ENCODE results near the gene IRF4.

Gene IRF4

DNA sequence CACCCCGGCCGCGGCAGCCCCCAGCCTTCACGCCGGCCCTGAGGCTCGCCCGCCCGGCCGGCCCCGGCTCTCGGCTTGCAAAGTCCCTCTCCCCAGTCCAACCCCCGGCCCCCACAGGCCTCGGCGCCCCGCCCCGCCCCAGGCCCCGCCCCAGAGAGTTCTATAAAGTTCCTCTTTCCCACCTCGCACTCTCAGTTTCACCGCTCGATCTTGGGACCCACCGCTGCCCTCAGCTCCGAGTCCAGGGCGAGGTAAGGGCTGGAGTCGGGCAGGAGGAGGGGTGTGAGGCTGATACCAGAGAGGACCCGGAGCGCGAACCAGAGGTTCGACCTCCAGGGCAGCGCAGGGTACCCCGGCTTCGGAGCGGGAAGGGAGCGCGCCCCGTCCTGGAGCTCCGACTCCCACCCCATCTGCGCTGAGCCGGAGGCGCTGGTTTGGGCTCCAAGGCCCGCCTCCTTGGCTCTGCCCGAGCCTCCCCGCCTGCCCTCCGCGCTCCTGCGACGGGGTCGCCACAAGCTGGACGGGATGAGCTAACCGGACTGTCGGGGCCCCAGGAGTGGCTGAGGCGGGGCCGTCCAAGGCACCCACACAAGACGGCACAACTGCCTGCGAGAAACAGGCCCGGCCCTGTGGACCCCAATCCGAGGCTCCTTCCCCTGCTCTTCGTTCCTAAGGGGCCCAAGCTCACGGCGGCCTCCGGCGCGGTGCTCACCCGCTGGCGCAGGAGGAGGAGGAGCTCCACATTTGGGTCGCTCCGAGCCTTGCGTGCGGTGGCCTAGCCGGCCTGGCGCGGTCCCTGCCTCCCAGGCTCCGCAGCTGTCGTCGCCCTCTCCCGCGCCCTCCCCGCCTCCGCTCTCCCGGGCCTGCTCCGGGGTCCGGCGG, at the start of gene IRF4:
Gene IRF4 (plus strand): TSS at position 194 of the 882 bp plus-strand sequence. CDS start 1,401 bp downstream, outside the sequence.
- peak; percentile 77 to 84 for DNase-seq

DNA sequence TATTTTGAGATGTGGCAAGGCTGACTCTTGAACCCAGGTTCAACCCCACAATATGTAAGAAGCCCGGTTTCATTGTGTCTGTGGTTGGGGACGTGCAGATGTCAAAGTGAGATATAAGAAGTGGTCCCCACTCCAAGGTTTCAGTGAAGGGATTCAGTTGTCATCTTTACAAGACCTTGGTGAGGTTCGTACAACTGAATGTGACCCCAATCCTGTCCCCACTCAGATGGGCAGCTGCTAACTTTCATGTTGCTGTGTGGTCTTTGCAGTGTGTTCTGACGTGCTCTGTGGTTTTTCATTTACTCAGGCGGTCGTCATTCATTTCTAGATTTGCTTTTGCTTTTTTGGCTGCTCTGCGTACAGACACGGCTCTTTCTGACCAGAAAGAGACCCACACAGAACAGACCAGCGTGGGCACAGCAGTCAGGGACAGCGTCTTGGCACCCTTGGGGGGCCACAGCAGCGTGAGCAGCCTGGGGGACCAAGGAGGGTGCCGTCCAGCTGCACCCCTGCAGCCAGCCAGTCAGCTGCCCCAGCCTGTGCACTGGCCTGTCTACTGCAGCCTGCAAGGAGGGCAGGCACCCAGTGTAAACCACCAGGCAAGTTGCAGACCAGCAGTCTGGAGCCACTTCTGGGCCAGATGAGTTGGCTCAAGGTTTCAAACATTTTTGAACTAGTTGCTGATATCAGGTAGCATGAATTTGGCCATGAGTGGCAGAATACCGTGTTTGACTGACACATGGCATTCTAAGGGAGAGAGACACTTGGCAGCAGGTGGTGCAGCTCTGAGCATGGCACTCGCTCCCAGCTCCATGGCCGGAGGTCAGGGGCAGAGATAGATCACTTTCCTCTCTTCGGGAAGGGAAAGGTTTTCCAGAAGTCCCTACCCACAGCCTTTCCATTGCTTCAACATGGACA, 49.4 kb upstream of the IRF4 start:
- no peak for DNase-seq

DNA sequence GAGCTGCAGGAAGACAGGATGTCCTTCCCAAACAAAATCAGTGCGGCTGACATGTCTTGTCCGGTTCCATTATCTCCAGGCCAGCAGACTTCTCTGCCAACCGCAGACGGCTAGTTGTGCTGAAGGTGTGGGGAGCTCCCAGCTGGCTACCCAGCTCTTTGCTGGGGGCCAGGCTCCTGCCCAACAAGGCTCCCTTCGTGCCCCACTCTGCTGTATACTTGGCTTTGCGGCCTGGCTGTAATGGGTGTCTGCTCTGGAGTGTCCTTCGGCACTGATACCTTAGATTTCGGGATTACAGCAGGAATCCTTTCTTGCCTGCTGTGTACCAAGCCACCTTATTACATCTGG, 48.7 kb upstream of the IRF4 start:
- no peak for DNase-seq

DNA sequence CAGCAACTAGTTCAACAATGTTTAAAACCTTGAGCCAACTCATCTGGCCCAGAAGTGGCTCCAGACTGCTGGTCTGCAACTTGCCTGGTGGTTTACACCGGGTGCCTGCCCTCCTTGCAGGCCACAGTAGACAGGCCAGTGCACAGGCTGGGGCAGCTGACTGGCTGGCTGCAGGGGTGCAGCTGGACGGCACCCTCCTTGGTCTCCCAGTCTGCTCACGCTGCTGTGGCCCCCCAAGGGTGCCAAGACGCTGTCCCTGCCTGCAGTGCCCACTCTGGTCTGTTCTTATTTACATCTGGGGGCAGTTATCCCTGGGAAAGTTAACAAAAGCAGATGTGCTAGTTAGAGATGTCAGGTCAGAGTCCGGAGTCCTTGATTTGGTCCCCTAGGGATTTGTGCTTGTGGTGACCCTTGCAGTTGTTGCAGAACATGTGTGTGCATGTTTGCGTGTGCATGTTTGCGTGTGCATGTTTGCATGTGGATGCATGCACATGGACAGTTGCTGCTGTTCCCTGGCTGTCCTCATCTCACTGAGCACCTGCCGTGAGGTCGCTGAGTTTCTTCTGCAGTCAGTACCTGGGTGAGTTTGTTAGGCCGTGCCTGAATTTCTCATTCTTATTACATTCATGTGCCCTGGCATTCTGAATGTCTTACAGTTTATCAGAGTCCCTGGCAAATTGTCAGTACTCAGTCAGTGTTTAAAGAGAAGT, 48.2 kb upstream of the IRF4 start:
- DNase-seq = no peak

DNA sequence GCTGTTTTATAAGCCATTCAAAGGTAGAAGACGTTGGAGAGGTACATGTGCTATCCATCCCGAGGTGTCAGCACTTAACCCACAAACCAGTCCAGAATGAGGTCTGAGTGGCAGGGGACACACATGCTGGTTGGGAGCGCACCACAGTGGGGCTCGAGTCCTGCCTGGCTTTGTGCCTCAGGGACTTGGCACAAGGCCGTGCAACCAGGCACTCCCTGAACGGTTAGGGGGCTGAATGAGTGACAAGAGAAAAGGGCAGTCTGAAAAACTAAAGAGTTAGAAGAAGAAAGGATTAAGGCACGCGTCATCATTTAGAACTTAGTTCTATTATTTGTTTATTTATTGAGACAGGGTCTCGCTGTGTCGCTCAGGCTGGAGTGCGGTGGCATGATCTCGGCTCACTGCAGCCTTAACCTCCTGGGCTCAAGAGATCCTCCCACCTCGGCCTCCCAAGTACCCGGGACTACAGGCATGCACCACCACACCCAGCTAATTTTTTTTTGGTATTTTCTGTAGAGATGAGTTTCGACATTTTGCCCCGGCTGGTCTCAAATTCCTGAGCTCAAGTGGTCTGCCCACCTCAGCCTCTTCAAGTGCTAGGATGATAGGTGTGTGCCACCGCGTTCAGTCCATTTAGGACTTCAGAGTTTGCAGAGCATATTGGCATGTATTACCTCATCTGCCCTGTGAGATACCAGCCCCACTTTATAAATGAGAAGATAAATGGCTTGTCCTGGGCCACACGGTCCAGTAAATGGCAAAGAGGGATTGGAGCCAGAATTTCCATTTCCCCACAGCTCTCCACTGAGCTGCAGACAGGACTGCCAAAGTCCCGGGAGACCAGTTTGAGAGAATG, 47.4 kb upstream of the IRF4 start:
- no peak for DNase-seq

DNA sequence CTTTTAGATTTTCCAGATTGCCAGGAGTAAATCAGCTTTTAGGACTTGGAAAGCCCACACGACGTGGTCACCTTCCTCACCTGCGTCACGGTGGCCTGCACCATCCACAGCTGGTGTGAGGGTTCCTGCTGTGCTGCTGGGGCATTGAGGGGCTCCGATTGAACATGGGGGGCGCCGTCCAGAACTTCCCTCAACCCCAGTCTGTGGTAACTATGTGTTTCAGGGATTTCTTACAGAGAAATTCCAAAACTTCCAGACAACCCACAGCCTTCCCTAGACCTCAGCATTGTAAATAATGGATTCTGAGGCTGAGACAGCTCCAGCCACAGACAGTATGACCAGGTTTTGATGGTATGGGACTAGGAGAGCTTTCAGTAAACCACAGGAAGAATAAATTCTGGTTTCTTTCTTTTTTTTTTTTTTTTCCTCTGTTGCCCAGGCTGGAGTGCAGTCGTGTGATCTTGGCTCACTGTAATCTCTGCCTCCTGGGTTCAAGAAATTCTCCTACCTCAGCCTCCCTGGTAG, 46.7 kb upstream of the IRF4 start:
- DNase-seq = no peak

DNA sequence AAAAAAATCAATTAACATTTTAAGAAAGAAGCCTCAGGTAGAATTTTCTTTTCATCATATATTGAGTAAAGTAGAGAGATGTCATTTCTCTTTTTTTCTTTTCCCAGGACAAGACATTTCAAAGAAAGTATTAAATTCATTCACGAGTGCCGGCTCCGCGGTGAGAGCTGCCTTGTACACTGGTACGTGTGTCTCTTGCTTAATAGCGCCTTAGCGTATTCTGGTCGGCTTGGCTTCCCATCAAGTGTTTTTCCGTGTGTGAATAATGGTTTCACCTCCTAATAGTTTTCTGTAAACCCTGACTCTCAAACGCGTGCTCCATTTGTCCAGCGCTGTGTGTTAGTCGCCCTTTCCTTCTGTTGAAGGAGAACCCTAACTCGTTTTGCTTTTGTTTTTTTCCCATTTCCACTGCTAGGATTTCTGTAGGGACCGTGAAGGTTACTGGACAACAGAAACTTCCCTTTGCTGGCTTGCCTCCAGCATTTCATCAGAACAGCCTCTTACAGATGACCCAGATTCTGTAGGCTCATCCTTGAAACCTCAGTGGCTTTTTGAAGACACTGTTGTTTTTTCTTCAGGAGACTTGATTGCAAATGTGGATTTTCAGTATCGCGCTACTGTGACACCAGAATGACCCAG, 45.7 kb upstream of the IRF4 start:
- no peak for DNase-seq

DNA sequence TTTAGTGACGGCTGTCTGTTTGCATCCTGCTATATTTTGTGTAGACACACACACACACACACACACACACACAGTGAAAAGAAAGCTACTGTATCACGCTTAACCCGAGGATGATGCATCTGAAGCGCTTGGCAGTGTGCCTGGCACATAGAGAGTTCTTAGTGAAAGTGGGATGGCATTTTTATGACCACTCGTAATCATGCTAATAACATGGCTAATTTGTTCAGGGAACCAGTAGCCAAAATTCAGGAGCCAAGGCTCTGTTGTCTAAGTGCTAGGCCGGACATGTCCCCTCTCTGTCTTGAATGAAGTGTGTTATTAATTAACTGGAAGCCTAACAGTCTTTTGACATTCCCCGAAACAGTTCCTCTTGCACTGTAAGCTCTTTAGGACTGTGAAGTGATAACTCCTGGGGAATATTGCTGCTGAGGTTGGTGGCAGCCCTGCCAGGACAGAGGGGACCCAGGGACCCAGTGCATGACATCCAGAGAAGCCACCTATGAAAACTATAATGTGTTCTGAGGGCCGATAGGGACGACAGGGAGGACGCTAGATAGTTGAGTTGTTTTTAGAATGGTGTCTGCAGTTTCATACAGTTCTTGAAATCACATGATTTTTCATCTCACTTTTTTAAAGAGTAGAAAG, 45.0 kb upstream of the IRF4 start:
- no peak for DNase-seq

DNA sequence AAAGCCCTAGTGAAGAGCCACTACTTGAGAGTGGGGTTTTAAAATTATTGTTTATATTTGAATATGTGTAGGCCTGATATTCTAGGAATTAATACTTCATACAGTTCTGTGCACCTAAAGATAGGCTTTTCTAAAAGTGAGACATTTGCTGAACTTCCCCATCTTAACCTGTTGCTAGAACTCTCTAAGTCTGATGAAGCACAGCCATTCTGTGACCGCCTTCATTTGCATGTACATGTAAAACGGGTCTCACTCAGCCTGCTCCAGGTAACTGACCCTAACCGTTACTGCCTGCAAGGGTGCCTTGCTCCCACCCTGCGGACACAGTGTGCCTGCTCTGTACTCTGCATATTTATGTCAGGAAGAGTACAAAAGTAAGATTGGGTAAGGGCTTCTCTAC, 44.3 kb upstream of the IRF4 start:
- DNase-seq = no peak

DNA sequence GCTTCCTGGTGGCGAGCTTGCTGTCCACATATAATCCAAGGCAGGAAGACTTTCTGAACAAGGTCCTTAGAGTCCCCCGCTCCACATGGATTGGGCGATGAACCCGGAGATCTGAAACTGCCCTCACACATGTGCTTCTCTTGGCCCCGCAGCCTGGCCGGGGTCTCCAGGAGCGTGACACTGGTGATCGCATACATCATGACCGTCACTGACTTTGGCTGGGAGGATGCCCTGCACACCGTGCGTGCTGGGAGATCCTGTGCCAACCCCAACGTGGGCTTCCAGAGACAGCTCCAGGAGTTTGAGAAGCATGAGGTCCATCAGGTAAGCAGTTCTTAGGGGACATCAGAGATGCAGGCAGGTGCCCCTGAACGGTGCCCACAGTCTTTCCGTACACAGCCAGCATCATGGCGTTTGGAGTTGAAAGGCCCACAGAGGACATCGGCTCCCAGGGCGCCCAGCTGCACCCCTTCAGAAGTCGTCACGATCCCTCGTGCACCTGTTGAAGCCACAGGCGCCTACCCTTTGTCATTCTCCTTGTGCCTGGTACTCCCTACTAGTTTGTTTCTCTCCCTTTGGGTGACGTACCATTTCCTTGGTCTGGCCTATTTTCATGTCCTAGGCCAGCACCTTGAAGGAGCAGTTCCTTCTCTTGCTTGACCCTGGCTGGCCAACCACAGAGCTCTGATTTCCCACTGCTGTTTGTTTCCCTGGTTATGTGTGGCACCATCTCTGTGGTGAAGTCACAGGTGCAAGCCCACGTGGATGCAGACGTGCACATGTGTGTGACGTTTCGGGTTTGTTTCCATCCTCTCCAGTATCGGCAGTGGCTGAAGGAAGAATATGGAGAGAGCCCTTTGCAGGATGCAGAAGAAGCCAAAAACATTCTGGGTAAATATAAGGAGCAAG, 43.3 kb upstream of the IRF4 start:
- no peak for DNase-seq

DNA sequence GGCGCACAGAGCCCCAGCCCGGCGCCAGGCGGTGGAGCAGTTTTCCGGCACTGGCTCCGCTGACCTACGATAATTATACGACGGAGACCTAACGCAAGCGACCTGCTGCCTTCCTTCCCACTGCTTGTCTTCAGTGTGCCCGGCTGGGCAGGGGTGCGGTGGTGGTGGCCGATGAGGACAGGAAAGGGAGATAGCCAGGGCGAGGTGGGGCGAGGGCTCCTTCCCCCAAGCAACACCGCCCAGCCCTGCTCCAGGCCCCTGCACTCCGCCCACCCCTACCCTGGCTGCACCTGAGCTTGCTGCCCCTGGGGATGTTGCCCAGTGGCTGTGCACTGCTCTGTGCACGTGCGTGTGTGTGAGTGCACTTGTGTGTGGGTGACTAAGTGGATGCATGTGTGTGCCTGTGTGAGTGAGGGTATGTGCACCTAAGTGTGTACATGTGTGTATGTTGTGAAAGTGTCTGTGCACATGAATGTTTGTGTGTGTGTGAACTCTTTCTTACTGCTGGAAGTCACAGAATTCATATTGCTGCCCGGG, 42.6 kb upstream of the IRF4 start:
- no peak for DNase-seq

DNA sequence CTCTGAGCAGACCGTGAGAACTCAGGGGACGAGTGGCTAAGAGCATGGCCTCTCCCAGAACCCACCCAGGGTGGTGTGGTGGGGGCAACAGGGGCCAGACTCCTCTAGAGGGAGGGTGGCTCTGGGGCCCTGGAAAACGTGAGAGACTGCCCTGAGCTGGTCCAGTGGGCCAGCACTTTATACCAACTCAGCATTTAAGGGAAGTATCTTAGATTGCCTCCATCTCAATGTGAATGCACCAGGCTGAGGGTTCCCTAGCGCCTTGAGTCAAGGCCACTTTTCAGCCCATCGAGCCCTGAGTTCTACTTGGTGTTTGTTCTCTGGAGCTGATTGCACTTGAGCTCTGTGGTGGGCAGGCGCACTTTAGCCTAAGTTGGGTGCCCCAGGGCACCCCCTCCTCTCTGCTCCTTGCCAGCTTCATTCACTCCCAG, 42.0 kb upstream of the IRF4 start:
- DNase-seq = no peak

DNA sequence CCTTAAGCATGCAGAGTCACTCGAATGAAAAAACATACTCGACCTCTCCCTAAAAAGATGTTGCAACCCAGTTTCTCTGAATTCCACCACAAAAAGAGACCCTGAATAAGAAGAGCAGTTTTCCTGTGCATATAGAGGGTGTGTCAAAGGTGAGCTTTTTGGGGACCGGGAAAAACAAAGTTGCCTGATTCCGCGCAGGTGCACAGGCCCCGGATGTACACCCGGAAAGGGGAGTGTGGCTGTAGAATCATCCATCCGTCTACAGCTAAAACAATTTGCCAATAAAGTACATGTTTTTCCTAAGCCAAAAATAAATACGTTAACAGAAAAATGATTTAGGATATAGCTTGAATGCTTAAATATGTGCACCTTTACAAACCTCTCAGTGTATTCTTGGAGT, 41.2 kb upstream of the IRF4 start:
- DNase-seq = no peak

DNA sequence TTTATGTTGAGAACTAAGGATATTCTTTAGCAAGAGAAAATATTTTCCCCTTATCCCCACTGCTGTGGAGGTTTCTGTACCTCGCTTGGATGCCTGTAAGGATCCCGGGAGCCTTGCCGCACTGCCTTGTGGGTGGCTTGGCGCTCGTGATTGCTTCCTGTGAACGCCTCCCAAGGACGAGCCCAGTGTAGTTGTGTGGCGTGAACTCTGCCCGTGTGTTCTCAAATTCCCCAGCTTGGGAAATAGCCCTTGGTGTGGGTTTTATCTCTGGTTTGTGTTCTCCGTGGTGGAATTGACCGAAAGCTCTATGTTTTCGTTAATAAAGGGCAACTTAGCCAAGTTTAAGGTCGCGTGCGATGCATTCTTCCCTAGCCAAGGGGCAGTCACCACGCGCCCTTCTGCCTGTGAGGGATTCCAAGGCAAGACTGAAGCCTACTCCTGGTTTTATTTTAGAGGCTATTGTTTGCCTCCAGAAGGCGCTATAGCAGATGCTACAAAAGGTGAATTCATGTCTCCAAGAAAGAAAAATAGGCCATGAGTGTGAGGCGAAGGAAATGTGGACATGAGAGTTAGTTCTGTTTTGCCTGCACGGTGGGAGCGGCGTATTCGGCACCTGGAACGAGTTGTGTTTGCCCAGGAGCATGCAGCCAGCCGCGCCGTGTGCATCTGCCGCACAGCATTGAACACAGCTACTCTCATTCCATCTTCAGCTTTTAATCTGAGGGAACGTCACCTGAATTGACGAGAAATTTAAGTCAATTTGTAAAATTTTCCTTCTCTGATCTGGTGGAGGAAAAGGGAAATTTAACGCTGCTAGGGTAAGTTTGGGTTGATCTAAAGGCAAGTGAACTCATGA, 40.3 kb upstream of the IRF4 start:
- no peak for DNase-seq

DNA sequence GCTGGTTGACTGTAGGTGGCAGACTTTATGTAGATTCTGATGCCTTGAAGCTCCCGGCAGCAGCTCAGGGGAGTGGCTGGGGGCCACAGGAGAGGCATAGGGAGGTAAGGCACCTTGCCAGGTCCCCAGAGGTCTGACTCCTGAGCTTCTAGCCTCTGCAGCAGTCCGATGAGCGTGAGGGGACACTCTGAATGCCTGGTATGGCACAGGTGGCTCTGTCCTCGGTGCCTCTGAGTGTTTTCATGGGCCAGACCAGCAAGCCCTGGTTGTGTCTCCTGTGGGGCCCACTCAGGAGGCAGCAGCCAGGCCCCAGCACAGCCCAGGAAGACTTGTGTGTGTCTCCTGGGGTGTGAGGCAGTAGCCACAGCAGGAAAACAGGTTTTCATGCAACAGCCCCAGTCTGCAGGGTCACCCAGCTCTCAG, 39.7 kb upstream of the IRF4 start:
- DNase-seq = no peak

DNA sequence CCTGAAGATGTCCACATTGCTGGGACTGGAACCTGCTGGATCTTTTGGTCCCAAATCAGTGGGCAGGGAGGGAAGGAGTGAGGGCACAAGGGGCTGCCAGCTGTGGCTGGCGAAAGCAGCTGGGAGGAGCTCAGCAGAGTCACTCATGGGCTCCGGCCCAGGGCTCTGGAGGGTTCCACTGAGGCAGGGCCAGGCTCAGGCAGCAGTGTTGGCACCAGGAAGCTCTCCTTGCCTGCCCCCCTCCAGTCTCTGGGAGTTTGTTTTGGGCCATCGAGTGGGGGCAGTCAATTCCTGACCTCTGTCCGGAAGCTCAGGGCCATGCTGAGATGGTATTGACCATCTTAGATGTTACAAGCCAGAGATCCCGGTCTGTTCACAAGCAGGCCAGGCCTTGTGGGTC, 39.1 kb upstream of the IRF4 start:
- DNase-seq = no peak

DNA sequence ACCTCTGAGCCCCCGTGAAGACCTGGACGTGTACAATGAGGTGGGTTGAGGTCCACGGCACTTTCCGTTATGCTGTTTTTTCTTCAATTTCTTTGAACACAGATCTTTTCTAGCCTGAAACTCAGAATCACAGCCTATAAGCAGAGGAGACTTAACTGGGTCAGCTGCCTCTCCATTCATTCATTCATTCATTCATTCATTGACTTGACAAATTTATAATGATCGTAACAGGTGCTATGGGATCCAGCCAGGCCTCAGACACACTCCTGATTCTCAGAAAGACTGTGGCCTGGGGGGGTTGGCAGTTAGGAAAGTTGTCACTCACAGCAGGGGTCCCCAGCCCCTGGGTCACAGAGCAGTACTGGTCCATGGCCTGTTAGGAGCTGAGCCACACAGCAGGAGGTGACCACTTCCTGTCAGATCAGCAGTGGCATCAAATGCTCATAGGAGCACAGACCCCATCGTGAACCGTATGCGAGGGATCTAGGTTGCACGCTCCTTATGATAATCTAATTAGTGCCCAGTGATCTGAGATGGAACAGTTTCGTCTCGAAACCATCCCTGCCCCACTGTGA, 38.6 kb upstream of the IRF4 start:
- DNase-seq = no peak

Data from stimulated activated CD4-positive, alpha-beta T cell treated with anti-CD3 and anti-CD28 coated beads, Interleukin-4, amount 100 ng/mL, for 4 hours (primary cell).